Measurements from ENCODE around the gene ZBTB7A.

- TF ChIP-seq, protein P1, sequence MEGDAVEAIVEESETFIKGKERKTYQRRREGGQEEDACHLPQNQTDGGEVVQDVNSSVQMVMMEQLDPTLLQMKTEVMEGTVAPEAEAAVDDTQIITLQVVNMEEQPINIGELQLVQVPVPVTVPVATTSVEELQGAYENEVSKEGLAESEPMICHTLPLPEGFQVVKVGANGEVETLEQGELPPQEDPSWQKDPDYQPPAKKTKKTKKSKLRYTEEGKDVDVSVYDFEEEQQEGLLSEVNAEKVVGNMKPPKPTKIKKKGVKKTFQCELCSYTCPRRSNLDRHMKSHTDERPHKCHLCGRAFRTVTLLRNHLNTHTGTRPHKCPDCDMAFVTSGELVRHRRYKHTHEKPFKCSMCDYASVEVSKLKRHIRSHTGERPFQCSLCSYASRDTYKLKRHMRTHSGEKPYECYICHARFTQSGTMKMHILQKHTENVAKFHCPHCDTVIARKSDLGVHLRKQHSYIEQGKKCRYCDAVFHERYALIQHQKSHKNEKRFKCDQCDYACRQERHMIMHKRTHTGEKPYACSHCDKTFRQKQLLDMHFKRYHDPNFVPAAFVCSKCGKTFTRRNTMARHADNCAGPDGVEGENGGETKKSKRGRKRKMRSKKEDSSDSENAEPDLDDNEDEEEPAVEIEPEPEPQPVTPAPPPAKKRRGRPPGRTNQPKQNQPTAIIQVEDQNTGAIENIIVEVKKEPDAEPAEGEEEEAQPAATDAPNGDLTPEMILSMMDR (IDR thresholded peaks at IDR 0.05; ENCODE audit: borderline replicate concordance, extremely low read depth, low read length, poor library complexity, severe bottlenecking), result no peak
- no peak for TF ChIP-seq EZH2 (IDR thresholded peaks at IDR 0.05; ENCODE audit: borderline replicate concordance, low read depth, low read length, severe bottlenecking)
Measured at GRCh38 chr19:4007836-4008539, 58.7 kb downstream of the ZBTB7A start.

All from DND-41 (cell line).